HEK293 (cell line): ENCODE results near the gene KRT78.

Source experiments
- CTCF ChIA-PET: fragments of 350-600 bp; formaldehyde crosslinking; extraction: SDS; loops from one replicate; lab custom pipeline; 2021; ENCODE audit warnings: antibody characterized with exemption; lab: Yijun Ruan, JAX
- POLR2A ChIA-PET: fragments of 300-600 bp; formaldehyde crosslinking; extraction: SDS; loops from one replicate; lab custom pipeline; 2020; ENCODE audit warnings: antibody characterized with exemption, inconsistent platforms; lab: Yijun Ruan, JAX
- H3K27ac ChIP-seq: fragments of 200-500 bp; sonication (Bioruptor generic); 2 replicates; pipeline ENCODE4 v1.5.1; 2014; ENCODE audit warnings: low read depth, low read length, control low read depth, inconsistent platforms; ENCODE audit errors: extremely low read depth
- H3K36me3 ChIP-seq, 2 experiments: fragments of 200-500 bp in 1 of 2; sonication (Bioruptor generic) in 1 of 2; 1 replicate in 1 of 2; 2 replicates in 1 of 2; pipeline ENCODE4 v1.5.1; 2014 to 2017; ENCODE audit warnings: inconsistent platforms in 2 of 2, low read length in 2 of 2; ENCODE audit not compliant: control insufficient read depth in 2 of 2, insufficient read depth in 1 of 2
- H3K4me1 ChIP-seq: fragments of 200-500 bp; sonication (Bioruptor generic); 2 replicates; pipeline ENCODE4 v1.5.1; 2014; ENCODE audit warnings: mild to moderate bottlenecking, low read length, inconsistent platforms; ENCODE audit not compliant: control insufficient read depth, insufficient read depth
- H3K4me3 ChIP-seq: 2 replicates; pipeline ENCODE4 v1.5.1; 2011; ENCODE audit warnings: low read depth, mild to moderate bottlenecking, control low read depth, low read length, moderate library complexity
- H3K9me3 ChIP-seq: fragments of 200-500 bp; sonication (Bioruptor generic); 2 replicates; pipeline ENCODE4 v1.5.1; 2014; ENCODE audit warnings: low read depth, low read length, inconsistent platforms; ENCODE audit not compliant: control insufficient read depth, insufficient read depth
- BCL11A ChIP-seq: fragments of 450-650 bp; formaldehyde crosslinking; IDR thresholded peaks from 2 replicates; pipeline ENCODE4 v1.5.1; 2016; ENCODE audit warnings: low read depth, missing biosample characterization, missing genetic modification characterization
- EGR2 ChIP-seq: fragments of 450-650 bp; formaldehyde crosslinking; IDR thresholded peaks from 2 replicates; pipeline ENCODE4 v1.5.1; 2016; ENCODE audit warnings: low read depth, missing biosample characterization, missing genetic modification characterization
- HOXD13 ChIP-seq: sonication (generic); formaldehyde crosslinking; IDR thresholded peaks from 2 replicates; pipeline ENCODE4 v1.8.0; 2022; ENCODE audit warnings: missing genetic modification reagents, borderline replicate concordance
- KLF1 ChIP-seq: fragments of 450-650 bp; formaldehyde crosslinking; IDR thresholded peaks from 2 replicates; pipeline ENCODE4 v1.5.1; 2016; ENCODE audit warnings: missing biosample characterization, missing genetic modification characterization
- KLF9 ChIP-seq: fragments of 450-650 bp; formaldehyde crosslinking; IDR thresholded peaks from 2 replicates; pipeline ENCODE4 v1.5.1; 2016; ENCODE audit warnings: missing biosample characterization, missing genetic modification characterization, low read depth
- REST ChIP-seq: fragments of 450-650 bp; formaldehyde crosslinking; IDR thresholded peaks from 2 replicates; pipeline ENCODE4 v1.5.1; 2016; ENCODE audit warnings: missing biosample characterization, missing genetic modification characterization
- TCF7L2 ChIP-seq: IDR thresholded peaks from 2 replicates; pipeline ENCODE4 v1.6.1; 2011; ENCODE audit warnings: low read depth, mild to moderate bottlenecking, inconsistent platforms, low read length, moderate library complexity, borderline replicate concordance
- ZBTB48 ChIP-seq: fragments of 450-650 bp; formaldehyde crosslinking; IDR thresholded peaks from 2 replicates; pipeline ENCODE4 v1.5.1; 2016; ENCODE audit warnings: missing biosample characterization, missing genetic modification characterization
- ZNF18 ChIP-seq: fragments of 450-650 bp; formaldehyde crosslinking; IDR thresholded peaks from 2 replicates; pipeline ENCODE4 v1.5.1; 2016; ENCODE audit warnings: missing biosample characterization, missing genetic modification characterization
- ZNF280C ChIP-seq: fragments of 450-650 bp; formaldehyde crosslinking; IDR thresholded peaks from 2 replicates; pipeline ENCODE4 v1.5.1; 2016; ENCODE audit warnings: missing biosample characterization, missing genetic modification characterization
- ZNF335 ChIP-seq: fragments of 450-650 bp; formaldehyde crosslinking; conservative IDR thresholded peaks from 2 replicates; pipeline ENCODE4 v1.5.1; 2016; ENCODE audit warnings: missing biosample characterization, missing genetic modification characterization
- ZNF341 ChIP-seq: fragments of 450-650 bp; formaldehyde crosslinking; IDR thresholded peaks from 2 replicates; pipeline ENCODE4; 2016; ENCODE audit warnings: low read depth, missing biosample characterization, missing genetic modification characterization
- ZNF544 ChIP-seq: fragments of 450-650 bp; formaldehyde crosslinking; IDR thresholded peaks from 2 replicates; pipeline ENCODE4 v1.5.0; 2017; ENCODE audit warnings: missing biosample characterization, missing genetic modification characterization
- ZNF658 ChIP-seq: fragments of 450-650 bp; formaldehyde crosslinking; IDR thresholded peaks from 2 replicates; pipeline ENCODE4; 2016; ENCODE audit warnings: missing biosample characterization, missing genetic modification characterization
- ZSCAN4 ChIP-seq: fragments of 450-650 bp; formaldehyde crosslinking; IDR thresholded peaks from 2 replicates; pipeline ENCODE4 v1.5.1; 2017; ENCODE audit warnings: missing biosample characterization, missing genetic modification characterization
- TF ChIP-seq, protein P1 (sequence below): fragments of 450-650 bp; formaldehyde crosslinking; IDR thresholded peaks from 2 replicates; pipeline ENCODE4 v1.5.1; 2016; ENCODE audit warnings: missing biosample characterization, missing genetic modification characterization

The KRT78 gene

GRCh38 chr12:52896190-52897100 is 47.7 kb upstream of the KRT78 start:
- no peak for TF ChIP-seq KLF9 (tag by site-specific recombination)
- TF ChIP-seq EGR2 (tag by site-specific recombination), result no peak
- TF ChIP-seq ZNF335 (tag by site-specific recombination), result no peak
- TF ChIP-seq KLF1 (tag by site-specific recombination), result peak; percentile 99
- peak; percentile 31; the same call in 1 of the 2 replicates for TF ChIP-seq ZNF341 (tag by site-specific recombination)
- TF ChIP-seq, protein P1, sequence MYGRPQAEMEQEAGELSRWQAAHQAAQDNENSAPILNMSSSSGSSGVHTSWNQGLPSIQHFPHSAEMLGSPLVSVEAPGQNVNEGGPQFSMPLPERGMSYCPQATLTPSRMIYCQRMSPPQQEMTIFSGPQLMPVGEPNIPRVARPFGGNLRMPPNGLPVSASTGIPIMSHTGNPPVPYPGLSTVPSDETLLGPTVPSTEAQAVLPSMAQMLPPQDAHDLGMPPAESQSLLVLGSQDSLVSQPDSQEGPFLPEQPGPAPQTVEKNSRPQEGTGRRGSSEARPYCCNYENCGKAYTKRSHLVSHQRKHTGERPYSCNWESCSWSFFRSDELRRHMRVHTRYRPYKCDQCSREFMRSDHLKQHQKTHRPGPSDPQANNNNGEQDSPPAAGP (tag by site-specific recombination), result peak; percentile 91
- TF ChIP-seq BCL11A (tag by site-specific recombination), result no peak
- no peak for TF ChIP-seq ZNF658 (tag by site-specific recombination)
- peak; percentile 64; the same call in 1 of the 2 replicates for TF ChIP-seq ZNF18
- no peak for TF ChIP-seq ZNF280C
- no peak for TF ChIP-seq TCF7L2
- no peak for TF ChIP-seq HOXD13 (CRISPR knock-in tag)
- TF ChIP-seq REST, result peak; percentile 71
- TF ChIP-seq ZSCAN4 (tag by site-specific recombination), result no peak
- TF ChIP-seq ZNF544 (tag by site-specific recombination), result no peak
- peak; percentile 31; the same call in 1 of the 2 replicates for TF ChIP-seq ZBTB48 (tag by site-specific recombination)
- TF ChIP-seq, all 188 proteins: peak for 6
- H3K4me1 ChIP-seq, result peaks cover 15% of the 10 kb centered on the region
- H3K4me3 ChIP-seq, result no peak overlapping the region
- no peaks in the 10 kb centered on the region for H3K9me3 ChIP-seq
- ChIA-PET POLR2A (interaction anchor here (0.6 to 5.3 kb wide), 14 partner anchors 8 to 157 kb away, joined by 3 to 57 read pairs (median 5); partner anchors contain the start of genes KRT18 and KRT8), CTCF (interaction anchor here (0.6 to 20.1 kb wide), 10 partner anchors 9 to 533 kb away, joined by 3 to 316 read pairs (median 4); partner anchors contain the start of gene KRT8)
- H3K27ac ChIP-seq, result peak overlapping the region; percentile 69
- H3K36me3 ChIP-seq, result peaks cover 20 to 54% of the 10 kb centered on the region in 2 experiments
